ENCODE results near the gene RNASEL. TPM values are rescaled to one million over a fixed set of nuclear protein-coding genes. Genes with fewer than 3 reads are reported as not detected.

RNASEL gene
- total and polyA plus RNA-seq, 2 donors (not counting 3 experiments of a cell fraction or from before 2014, with no cell fraction given) = 0.59 to 1.9 TPM

DNA sequence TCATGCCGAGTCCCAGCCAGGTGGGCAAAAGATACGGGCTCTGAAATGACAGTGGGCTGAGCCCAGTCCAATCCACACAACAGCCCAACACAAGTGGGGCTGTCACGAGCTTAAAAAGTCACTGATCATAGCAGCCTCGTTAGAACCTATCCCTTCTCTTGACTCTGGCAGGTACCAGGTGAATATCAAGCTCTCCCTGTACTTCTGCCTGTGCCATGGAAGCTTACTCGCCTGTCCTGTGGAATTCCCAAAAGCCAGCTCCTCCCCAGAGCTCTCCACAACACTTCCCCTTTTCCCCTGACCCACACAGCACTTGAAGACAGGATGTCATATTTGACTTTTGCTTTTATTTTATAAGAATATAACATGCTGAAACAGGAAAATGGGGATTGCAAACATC is 9.2 kb upstream of the RNASEL start:
- H3K79me2 ChIP-seq (ENCODE audit: control insufficient read depth, insufficient read depth, low read length) = no peaks in the 10 kb centered on the region
- DNase-seq (ENCODE audit: low read depth, low spot score) (no peak), FAIRE-seq (no peak)
- intact Hi-C loops (cut with micrococcal nuclease) (loop anchor here (5.0 kb wide), 2 partner anchors 151 to 511 kb away; no protein-coding TSS in a partner anchor), dilution Hi-C loops (cut with MboI; ENCODE audit: extremely low pct_ligation_motif_present, low sequenced_read_pairs) (no loop called here)
- TF ChIP-seq MYC (IDR thresholded peaks at IDR 0.05; ENCODE audit: low read depth, low read length) (no peak), JUN (IDR thresholded peaks at IDR 0.05; ENCODE audit: borderline replicate concordance, insufficient read depth, insufficient read length, low read depth) (no peak), EZH2 (IDR thresholded peaks at IDR 0.05; ENCODE audit: borderline replicate concordance, low read depth, low read length, severe bottlenecking) (no peak), POLR2A (IDR thresholded peaks at IDR 0.05; ENCODE audit: low read depth, low read length) (no peak), POLR2AphosphoS5 (IDR thresholded peaks at IDR 0.05; ENCODE audit: insufficient read depth, low read depth, low read length) (no peak), FOS (IDR thresholded peaks at IDR 0.05; ENCODE audit: borderline replicate concordance, insufficient read depth, low read length) (no peak), GATA2 (IDR thresholded peaks at IDR 0.05; ENCODE audit: insufficient read depth, insufficient read length, low read depth, low read length) (no peak)
- TF ChIP-seq, protein P1, sequence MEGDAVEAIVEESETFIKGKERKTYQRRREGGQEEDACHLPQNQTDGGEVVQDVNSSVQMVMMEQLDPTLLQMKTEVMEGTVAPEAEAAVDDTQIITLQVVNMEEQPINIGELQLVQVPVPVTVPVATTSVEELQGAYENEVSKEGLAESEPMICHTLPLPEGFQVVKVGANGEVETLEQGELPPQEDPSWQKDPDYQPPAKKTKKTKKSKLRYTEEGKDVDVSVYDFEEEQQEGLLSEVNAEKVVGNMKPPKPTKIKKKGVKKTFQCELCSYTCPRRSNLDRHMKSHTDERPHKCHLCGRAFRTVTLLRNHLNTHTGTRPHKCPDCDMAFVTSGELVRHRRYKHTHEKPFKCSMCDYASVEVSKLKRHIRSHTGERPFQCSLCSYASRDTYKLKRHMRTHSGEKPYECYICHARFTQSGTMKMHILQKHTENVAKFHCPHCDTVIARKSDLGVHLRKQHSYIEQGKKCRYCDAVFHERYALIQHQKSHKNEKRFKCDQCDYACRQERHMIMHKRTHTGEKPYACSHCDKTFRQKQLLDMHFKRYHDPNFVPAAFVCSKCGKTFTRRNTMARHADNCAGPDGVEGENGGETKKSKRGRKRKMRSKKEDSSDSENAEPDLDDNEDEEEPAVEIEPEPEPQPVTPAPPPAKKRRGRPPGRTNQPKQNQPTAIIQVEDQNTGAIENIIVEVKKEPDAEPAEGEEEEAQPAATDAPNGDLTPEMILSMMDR (IDR thresholded peaks at IDR 0.05; ENCODE audit: extremely low read depth in 1 of 2, insufficient read depth in 1 of 2, low read depth in 1 of 2, low read length in 2 of 2) = no peak
- TF ChIP-seq, protein P2, sequence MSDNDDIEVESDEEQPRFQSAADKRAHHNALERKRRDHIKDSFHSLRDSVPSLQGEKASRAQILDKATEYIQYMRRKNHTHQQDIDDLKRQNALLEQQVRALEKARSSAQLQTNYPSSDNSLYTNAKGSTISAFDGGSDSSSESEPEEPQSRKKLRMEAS (IDR thresholded peaks at IDR 0.05; ENCODE audit: insufficient read depth, insufficient read length) = no peak
- no peak overlapping the region for H3K9ac ChIP-seq (replicated peaks; ENCODE audit: extremely low read depth, insufficient read depth, low read length)
- no peaks in the 10 kb centered on the region for H3K4me1 ChIP-seq (ENCODE audit: control insufficient read depth, extremely low read depth, insufficient read depth, low read length)
- no peak overlapping the region for H2AFZ ChIP-seq (ENCODE audit: low read depth, low read length)
- POLR2A ChIA-PET = no interaction called here
- CTCF ChIA-PET = interaction anchor here (0.8 to 18.9 kb wide), 5 partner anchors 9 to 513 kb away, joined by 3 to 891 read pairs (median 4); partner anchors contain the start of genes NPL and RNASEL
- H3K4me3 ChIP-seq (replicated peaks in 1 of 3; ENCODE audit: insufficient read depth in 1 of 3, low read depth in 1 of 3, low read length in 3 of 3) = no peak overlapping the region
- no peaks in the 10 kb centered on the region for H3K36me3 ChIP-seq (ENCODE audit: control insufficient read depth in 2 of 2, extremely low read depth in 1 of 2, insufficient read depth in 2 of 2, low read length in 2 of 2)
- H3K4me2 ChIP-seq (ENCODE audit: insufficient read depth, low read length) = no peak overlapping the region
- no TSS peak for BruUV-seq (replicated peaks)
- peaks cover 2% of the 10 kb centered on the region for H4K20me1 ChIP-seq (replicated peaks; ENCODE audit: control insufficient read depth, extremely low read depth, insufficient read depth, low read length)
- H3K9me3 ChIP-seq (replicated peaks; ENCODE audit: control insufficient read depth, insufficient read depth, low read length) = no peaks in the 10 kb centered on the region
- no peak overlapping the region for H3K27ac ChIP-seq (ENCODE audit: insufficient read depth, low read depth, low read length)
- no peaks in the 10 kb centered on the region for H3K9me1 ChIP-seq (replicated peaks; ENCODE audit: control insufficient read depth, extremely low read depth, insufficient read depth, low read length)
- H3K27me3 ChIP-seq (ENCODE audit: control insufficient read depth in 2 of 2, insufficient read depth in 2 of 2, low read length in 2 of 2) = peaks cover 11 to 20% of the 10 kb centered on the region in 2 experiments
